Caki2 (cell line): ENCODE measurements around the gene LGMN. TPM values are rescaled to one million over a fixed set of nuclear protein-coding genes. Genes with fewer than 3 reads are reported as not detected.
"Not testable (repeated sequence)": the region's sequence is repeated elsewhere in the genome, so short reads cannot be mapped to it uniquely, and the experiment has no call there.

Source experiments
- DNase-seq: peaks from one replicate; pipeline ENCODE4 v3.0.0-alpha.2; 2015; ENCODE audit warnings: low read depth
- in situ Hi-C: cut with HindIII; loops from 2 replicates; pipeline ENCODE4 v1.10.0; 2016; ENCODE audit warnings: low sequenced_read_pairs, low pct_unique_long_range_greater_than_20kb, mixed read lengths
- total RNA-seq: library from RNA; depleted of rRNA; stranded (reverse); fragments of >200 nt; shearing (Covaris generic); gene quantifications from 2 replicates; pipeline ENCODE4 v1.2.3, GENCODE V29; 2014; ENCODE audit warnings: low replicate concordance; rRNA removed

Gene LGMN
- 48.2 and 63.5 TPM in 2 replicates for total RNA-seq

DNA sequence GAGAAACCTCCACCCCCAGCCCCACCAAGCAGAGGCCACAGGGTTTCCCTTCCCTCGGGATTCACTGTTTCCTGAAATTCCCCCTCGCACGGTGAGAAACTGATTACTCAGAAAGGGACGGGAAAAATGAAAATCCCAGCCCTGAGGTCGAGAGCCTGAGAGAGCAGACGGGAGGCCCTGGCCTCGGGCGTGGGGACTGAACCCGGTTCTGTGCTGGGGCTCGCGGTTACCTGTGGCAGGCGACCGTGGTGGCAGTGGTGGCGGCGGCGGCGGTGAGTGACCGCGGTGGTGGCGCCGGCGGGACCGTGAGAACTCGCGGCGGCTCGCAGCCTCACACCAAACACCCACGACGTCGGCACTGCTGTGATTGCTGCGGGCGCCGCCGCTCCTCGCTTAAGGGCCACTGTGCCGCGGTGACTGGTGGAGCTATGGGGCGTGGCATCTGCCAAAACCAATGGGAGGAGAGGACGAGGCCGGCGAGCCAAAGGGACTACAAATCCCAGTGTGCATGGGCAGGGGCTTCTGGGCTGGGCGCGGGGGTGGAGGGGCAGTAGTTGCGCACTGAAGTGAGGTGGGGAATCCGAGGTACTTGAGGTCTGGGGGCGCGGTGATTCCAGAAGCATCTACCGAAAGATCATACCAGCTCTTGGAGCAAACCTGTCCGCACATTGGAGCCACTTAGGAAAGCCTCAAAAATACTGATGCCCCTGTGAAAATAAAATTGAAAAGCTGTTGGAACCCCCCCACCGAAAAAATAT lies at the start of gene LGMN:
Gene LGMN (minus strand): TSS at position 369 of the 758 bp plus-strand sequence. CDS start 15,841 bp downstream, outside the sequence.
- in situ Hi-C loops, result no loop called here
- DNase-seq, result peak; percentile 82

DNA sequence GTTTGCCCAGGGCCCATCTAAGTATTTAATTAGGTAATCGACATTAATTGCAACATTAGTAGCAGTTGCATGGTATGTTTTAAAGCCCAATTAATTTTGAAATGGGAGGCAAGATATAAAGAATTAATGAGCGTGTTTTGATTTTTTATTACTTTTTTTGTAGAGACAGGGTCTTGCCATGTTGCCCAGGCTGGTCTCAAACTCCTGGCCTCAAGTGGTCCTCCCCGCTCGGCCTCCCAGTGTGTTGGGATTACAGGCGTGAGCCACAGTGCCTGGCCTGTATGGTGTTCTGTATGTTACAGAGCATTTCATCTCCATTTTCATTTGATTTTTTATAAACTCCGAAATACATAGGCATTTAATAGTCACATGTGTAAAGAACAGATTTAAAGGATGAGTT lies 46.5 kb upstream of the LGMN start:
- no peak for DNase-seq
- in situ Hi-C loops, result no loop called here

DNA sequence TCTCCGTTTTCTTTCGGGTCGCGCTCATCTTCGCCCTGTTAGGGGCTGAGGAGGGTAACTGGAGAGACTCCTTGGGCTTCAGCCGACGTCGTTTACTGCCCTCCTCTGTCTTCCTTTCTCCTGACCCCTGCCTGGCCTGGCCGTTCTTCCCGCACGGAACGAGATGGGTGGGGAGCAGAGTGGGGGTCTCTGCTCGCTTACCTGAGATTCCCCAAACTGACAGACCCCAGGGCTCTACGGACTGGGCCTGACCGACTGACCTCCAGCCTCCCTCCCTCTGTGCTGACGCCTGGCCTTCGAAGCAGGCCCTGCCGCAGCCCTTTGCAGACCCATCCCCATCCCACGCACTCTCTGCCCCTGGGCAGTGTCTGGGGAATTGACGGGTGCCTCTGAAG lies 46.1 kb upstream of the LGMN start:
- DNase-seq, result no peak
- in situ Hi-C loops, result no loop called here

DNA sequence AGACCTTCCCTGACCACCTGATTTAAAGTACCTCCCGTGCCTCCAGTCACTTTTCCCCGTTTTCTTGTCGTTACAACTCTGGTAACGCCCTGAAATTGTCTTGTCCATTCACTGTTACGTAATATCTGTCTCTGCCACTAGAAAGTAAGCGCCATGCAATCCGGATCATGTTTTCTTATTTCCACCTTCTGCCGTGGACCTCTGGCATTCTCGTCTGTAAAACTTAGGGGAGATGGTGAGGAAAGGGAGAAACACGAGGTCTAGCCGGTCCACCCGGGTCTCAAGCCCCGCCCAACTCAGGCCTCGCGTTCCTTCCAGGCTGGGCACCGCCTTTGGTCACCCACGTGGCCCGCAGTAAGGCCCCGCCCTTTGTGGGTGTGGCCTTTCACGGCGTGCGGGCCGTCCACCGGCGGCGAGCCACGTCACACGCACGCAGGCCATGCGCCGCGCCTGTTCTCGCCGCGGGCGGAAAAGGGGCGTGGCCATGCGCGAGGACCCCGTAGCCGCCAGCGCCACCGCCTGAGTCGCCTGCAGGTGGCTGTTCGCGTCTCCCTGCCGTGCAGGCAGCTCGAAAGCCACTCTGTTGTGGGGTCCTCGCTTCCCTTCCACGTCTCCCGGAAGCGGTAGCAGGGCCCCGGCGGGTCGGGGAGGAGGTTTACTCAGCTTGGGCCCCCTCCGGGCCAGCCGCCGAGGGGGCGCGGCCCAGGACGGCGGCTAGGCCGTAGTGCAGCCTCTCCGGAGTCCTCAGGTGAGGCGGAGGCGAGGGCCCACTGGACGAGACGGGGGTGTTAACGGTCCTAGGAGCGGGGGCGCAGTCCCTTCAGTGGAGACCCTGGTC lies 45.5 kb upstream of the LGMN start, which contains the start of gene GOLGA5:
Gene GOLGA5 (plus strand): TSS at position 597 of the 838 bp plus-strand sequence. CDS start 3,133 bp downstream, outside the sequence.
- in situ Hi-C loops, result no loop called here
- DNase-seq, result peak; percentile 96

DNA sequence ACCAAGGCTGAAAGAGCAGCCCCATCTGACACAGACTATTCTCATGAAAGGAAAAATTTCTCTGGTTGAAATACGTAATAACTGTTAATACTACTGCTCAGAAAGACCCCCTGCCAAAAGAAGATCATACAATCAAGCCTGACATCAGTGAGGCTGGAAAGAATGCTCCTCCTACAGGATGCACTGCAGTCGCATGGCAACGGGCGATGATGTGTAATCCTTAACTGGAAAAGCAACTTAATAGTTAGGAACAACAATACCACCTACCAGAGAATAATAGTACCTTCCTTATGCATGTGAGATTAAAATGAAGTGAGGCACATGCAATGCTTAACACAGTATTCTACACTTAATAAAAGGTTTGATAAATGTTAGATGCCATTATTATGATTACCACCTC lies 44.5 kb upstream of the LGMN start:
- no peak for DNase-seq
- in situ Hi-C loops, result no loop called here

DNA sequence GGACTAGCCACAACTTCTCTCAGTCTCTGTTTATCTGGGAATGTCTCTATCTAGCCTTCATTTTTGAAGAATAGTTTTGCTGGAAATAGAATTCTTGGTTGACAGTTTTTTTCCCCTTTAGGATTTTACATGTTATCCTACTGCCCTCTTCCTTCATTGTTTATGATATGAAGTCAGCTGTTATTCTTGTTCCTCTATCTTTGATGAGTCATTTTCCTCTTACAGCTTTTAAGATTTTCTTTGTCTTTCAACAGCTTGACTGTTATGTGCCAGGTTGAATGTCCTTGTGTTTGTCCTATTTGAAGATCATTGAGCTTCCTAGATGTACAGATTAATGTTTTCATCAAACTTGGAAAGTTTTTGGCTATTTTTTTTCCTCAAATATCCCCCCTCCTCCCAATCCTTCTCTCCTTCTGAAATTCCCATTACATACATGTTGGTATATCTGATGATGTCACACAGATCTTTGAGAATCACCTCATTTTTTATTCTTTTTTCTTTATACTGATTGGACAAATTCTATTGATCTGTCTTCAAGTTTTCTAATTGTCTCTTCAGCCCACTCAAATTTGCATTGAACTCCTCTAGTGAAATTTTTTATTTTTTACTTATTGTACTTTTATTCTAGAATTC lies 41.1 kb upstream of the LGMN start:
- in situ Hi-C loops, result no loop called here

DNA sequence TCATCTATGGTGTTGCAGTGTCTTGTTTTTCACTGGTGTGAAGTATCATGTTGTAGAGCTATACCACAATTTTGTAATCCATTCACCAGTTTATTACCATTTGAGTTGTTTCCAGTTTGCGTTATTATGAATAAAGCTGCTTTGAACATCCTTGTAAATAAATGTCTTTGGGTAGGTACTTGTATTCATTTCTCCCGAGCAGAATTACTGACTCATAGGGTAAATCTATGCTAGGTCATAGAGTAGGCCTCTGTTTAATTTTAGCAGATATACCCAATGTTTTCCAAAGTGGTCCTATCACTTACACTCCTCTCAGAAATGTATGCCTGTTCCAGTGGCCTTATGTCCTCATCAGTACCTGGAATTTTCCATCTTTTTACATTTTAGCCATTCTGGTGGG lies 39.1 kb upstream of the LGMN start:
- DNase-seq, result no peak
- in situ Hi-C loops, result no loop called here

More for the DNA sequence above, 41.1 kb upstream of the LGMN start:
- no peak for DNase-seq

DNA sequence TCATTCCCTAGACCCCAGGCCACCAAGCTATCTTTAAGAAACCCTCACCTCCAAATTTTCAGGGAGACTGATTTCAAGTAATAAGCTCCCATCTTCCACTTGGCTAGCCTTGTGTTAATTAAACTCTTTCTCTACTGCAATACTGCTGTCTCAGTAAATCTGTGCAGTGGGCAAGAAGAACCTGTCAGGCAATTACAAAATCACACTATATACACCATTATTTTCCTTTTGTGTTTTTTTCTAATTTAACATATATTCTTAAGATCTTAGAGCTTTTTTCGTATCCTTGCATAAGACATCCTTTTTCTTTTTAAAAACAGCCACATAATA lies 38.0 kb upstream of the LGMN start:
- in situ Hi-C loops, result no loop called here

DNA sequence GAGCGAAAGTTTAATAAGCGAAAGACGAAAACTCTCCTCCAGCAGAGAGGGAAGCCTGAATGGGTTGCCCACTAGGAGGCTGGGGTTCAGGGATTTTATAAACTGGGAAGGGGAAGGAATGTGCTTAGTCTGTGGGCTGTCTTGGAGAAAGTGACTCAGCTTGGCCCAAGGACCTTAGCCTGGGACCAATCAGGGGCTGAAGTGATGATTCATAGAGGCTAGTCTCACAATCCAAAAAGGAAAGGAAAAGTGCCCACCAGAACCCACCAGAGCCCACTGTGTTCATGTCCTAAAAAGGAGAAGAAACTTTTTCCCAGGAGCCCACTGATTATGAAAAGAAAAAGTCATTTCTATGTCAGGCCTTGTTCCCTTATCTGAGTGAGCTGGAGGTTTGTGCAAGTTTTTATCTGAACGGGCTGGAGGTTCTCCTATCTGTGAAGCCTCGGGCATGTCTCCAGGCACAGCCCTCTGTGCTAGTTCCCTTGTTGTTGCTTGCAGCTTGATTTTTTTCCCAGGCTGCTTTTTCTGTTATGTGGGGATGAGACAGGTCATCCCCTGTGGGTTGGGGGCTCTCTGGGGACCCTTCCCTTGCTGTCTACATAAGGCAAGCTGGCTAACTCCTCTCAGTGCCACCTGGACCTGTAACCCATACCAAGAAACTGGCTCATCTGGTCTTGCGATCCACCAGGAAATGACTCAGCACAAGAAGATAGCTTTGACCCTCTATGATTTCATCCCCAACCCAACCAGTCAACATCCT lies 37.4 kb upstream of the LGMN start:
- in situ Hi-C loops, result no loop called here
- DNase-seq, result no peak

More for the DNA sequence above, 38.0 kb upstream of the LGMN start:
- no peak for DNase-seq

DNA sequence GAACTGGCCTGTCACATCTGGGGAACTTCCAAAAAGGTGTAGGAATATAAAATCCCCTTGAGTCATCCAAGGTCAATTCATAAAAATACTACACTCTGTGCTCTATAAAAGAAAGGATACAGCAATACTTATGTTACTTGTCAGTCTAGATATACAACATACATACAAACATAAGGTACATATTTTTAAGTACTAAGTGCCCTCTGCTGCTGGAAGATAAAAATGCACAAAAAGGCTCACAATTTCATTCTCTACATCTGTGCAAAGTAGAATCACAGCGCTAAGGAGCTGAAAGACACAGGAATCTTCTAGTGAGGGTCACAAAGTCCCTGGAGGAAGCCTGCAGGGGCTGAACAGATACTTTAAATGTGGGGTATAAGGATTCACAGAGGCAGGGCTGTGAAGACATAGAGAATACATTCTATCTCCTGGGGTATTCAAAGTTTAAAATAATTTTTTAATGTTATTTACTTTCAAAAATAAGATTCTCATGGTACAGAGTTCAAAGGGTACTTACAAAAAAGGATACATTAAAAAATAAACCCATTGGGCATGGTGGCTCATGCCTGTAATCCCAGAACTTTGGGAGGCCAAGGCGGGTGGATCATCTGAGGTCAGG lies 35.5 kb upstream of the LGMN start:
- peak; percentile 57 for DNase-seq
- in situ Hi-C loops, result no loop called here

DNA sequence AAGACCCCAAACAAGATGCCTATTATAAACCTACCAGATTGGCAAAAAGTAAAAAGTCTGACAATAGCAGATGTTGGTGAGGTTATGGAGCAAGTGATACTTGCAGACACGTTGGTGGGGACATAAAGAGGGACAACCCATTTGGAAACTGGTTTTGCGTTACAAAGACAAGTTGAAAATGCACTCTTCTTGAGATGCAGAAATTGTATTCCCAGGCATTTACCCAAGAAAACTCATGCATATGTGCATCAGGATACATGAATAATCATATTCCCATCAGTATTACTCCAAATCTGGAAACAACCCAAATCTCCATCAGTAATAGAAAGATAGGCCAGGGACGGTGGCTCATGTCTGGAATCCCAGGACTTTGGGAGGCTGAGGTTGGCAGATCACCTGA lies 32.9 kb upstream of the LGMN start:
- in situ Hi-C loops, result no loop called here
- DNase-seq, result no peak

DNA sequence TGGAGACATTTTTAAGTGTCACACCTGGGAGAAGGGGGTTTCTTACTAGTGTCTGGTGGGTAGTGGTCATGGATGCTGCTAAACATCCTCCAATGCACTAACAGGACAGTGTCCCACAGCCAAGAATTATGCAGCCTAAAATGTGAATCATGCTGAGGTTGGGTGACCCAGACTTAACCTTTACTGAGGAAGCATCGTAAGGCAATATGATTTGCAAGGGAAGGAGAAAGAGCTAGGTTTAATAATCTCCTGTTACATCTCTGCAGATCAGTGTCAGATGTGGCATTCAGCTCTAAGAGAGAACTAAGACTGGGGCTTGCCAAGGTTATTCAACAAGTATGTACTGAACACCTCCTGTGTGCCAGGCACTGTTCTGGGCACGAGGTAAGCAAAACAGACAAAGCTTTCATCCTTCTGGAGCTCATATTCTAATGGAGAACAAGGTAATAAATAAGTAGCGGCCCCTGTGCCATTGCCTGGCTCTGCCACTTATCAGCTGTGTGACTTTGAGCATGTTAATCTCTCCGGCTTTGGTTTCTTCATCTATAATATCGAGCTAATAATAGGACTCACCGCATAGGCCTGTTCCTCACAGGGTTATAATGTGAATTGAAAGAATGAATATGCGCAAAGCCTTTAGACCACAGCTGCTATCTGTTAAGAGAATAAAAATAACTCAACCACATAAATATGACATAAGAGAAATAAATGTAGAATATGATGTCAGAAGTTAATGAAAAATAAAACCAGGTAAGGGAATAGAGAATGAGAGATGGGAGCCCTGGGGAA lies 32.2 kb upstream of the LGMN start:
- in situ Hi-C loops, result no loop called here
- DNase-seq, result no peak

DNA sequence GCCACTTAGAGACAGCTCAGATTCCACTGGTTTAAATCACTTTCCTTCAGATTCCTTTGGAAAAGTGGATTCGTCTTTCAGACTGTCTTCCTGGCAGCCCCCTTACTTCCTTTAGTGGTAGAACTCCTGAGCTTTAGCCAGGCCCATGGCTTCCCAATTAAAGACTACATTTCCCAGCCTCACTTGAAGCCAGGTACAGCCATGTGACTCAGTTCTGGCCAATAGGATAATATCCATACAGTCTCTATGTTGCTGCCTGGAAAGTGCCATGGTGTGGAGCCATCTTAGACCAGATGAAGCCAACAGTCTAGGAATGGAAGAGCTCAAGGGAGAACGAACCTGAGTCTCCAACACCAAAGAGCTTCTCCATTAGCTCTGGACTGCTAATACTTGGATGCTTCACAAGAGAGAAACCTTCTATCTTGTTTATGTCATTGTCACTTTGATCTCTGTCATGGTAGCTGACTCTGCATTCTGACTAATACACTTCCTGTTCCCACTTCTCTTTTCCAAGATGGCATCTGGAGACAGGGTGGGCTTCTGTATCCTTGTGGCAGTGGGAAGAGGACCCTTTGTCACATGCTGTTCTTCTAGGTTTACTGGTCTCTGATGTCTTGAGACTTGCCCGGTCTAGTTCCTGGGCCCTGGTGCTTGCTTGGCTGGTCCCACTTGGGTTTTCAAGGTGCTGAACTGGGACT lies 30.6 kb upstream of the LGMN start:
- DNase-seq, in situ Hi-C loops: not testable (repeated sequence)

DNA sequence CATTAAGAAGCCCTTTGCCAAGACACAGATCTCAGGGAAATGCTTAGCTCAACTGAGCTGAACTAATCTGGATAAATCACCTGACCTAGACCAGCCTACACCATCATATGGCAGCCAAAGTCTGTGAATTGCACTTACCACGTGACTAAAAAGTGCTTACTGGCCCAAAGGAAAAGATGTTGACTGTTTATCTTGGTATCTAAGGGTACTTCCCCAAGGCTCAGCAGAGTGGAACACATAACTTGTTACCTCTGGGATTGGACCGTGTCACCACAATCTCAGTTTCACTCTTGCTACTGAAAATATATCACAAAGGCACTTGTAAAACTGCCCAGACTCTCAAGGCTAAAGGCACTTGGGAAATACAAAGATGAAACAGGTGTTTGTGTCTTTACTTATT lies 26.9 kb upstream of the LGMN start:
- peak; percentile 74 for DNase-seq
- in situ Hi-C loops, result not testable (repeated sequence)

DNA sequence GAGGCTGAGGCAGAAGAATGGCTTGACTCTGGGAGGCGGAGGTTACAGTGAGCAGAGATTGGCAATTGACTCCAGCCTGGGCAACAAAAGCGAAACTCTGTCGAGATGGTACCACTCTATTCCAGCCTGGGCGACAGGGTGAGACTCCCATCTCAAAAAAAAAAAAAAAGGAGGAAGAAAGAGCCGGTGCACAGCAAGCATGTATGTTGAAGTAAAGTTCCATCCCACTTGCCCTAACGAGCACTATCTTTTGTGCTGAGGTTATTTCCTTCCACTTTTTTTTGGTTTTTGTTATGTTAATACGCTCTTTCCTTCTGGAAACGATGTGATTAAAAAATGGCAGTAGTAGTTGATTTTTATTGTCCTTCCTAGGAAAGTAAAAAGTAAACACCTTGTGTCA lies 26.1 kb upstream of the LGMN start:
- in situ Hi-C loops, result no loop called here
- DNase-seq, result no peak

DNA sequence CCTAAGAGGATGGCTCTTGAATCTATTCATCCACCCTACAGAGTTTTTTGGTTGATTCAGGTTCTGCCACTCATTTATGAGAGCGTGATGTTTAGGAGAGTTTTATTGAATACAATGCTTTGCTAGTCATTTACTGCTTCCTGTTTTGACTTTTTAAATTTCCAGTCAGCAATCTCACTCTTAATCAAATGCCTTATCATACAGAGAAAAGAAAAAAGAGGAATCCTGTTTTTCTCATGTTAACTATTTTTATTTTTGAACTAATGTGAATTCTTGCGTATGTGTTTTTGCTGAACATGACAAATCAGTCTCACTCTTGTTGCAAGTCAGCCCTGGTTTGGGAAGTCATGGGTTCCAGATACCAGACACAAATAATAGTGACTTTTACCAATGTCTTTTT lies 22.1 kb upstream of the LGMN start:
- in situ Hi-C loops, result no loop called here
- DNase-seq, result no peak

DNA sequence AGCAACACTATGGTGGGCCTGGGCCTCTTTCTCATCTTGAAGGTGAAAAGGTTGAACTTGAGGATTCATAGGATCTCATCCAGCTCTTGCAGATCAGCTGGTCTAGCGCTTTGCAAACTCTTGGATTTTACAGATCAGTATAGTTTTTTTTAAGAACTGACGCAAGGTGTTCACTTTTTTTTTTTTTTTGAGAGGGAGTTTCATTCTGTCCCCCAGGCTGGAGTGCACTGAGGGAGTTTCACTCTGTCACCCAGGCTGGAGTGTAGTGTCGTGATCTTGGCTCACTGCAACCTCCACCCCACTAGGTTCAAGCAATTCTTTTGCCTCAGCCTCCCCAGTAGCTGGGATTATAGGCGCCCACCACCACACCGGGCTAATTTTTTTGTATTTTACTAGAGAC lies 20.4 kb upstream of the LGMN start:
- in situ Hi-C loops, result no loop called here
- DNase-seq, result no peak
